ENCODE data around the gene ACSL6. TPM values are rescaled to one million over a fixed set of nuclear protein-coding genes. Genes with fewer than 3 reads are reported as not detected.
A peak's percentile ranks its signal among the peaks of the same experiment; 100 is the strongest.

Gene ACSL6
- total RNA-seq, 2 experiments from 2014 or later = 3.1 to 3.3 TPM

DNA sequence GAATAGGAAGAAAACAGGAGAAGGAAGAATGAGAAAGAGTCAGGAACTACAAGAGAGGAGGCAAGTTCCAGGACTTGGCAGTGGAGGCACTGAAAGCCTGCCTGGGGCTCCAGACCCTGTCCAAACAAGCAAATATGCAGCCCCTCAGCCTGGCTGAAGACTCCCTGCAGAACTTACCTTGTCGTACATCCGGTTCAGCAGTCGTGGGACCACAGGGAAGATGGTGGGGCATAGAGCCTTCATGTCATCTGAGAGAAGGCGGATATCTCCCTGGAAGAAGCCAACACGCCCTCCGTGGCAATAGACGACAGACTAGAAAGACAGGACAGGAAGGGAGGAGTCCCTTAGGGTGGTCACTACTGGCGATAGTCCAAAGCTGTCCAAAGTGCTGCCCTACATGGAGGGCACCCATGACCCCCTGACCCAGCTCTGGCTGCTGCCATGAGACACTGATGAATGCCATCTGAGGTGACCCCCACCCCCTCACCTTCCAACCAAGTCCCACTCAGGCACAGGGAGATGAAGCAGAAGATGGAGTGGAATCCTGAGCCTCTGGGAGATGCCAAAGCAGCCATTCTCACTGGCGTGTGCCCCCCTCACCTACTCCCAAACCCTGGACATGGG lies 38.3 kb downstream of the ACSL6 start:
- intact Hi-C loops (cut with DNase I, micrococcal nuclease) = no loop called here
- H3K27ac Mint-ChIP-seq = no peak overlapping the region
- H3K4me1 Mint-ChIP-seq = peaks cover 40% of the 10 kb centered on the region
- DNase-seq = no peak
- ATAC-seq = no peak
- CTCF ChIA-PET = interaction anchor here (0.8 kb wide), 1 partner anchor 35 kb away, joined by 5 read pairs; no protein-coding TSS in a partner anchor
- no peaks in the 10 kb centered on the region for H3K9me3 Mint-ChIP-seq (ENCODE audit: low read depth)
- POLR2A ChIA-PET = no interaction called here
- peaks cover 4% of the 10 kb centered on the region for H3K36me3 Mint-ChIP-seq (ENCODE audit: low read depth)
- no peak overlapping the region for H3K4me3 Mint-ChIP-seq
- no peaks in the 10 kb centered on the region for H3K27me3 Mint-ChIP-seq

- H3K9me3 Mint-ChIP-seq (ENCODE audit: low read depth) = no peaks in the 10 kb centered on the region
- intact Hi-C loops (cut with DNase I, micrococcal nuclease) = no loop called here
- H3K36me3 Mint-ChIP-seq (ENCODE audit: low read depth) = peaks cover 14% of the 10 kb centered on the region
- H3K4me3 Mint-ChIP-seq = no peak overlapping the region
- no peaks in the 10 kb centered on the region for H3K27me3 Mint-ChIP-seq
- ChIA-PET CTCF (interaction anchor here (0.6 to 1.0 kb wide), 2 partner anchors 96 to 170 kb away, joined by 4 read pairs; no protein-coding TSS in a partner anchor), POLR2A (interaction anchor here (0.6 kb wide), 1 partner anchor 44 kb away, joined by 5 read pairs; no protein-coding TSS in a partner anchor)
- DNase-seq (no peak), ATAC-seq (no peak)
- H3K27ac Mint-ChIP-seq = no peak overlapping the region
- no peaks in the 10 kb centered on the region for H3K4me1 Mint-ChIP-seq
These were observed 43.0 kb downstream of the ACSL6 start for GRCh38 chr5:131968396-131968954.

GRCh38 chr5:131966551-131966950 lies 44.9 kb downstream of the ACSL6 start:
- peaks cover 14% of the 10 kb centered on the region for H3K36me3 Mint-ChIP-seq (ENCODE audit: low read depth)
- H3K27me3 Mint-ChIP-seq = no peaks in the 10 kb centered on the region
- H3K4me1 Mint-ChIP-seq = no peaks in the 10 kb centered on the region
- no peak overlapping the region for H3K27ac Mint-ChIP-seq
- ATAC-seq (no peak), DNase-seq (no peak)
- no peak overlapping the region for H3K4me3 Mint-ChIP-seq
- no peaks in the 10 kb centered on the region for H3K9me3 Mint-ChIP-seq (ENCODE audit: low read depth)
- POLR2A ChIA-PET = no interaction called here
- CTCF ChIA-PET = no interaction called here
- intact Hi-C loops (cut with DNase I, micrococcal nuclease) = no loop called here

DNA sequence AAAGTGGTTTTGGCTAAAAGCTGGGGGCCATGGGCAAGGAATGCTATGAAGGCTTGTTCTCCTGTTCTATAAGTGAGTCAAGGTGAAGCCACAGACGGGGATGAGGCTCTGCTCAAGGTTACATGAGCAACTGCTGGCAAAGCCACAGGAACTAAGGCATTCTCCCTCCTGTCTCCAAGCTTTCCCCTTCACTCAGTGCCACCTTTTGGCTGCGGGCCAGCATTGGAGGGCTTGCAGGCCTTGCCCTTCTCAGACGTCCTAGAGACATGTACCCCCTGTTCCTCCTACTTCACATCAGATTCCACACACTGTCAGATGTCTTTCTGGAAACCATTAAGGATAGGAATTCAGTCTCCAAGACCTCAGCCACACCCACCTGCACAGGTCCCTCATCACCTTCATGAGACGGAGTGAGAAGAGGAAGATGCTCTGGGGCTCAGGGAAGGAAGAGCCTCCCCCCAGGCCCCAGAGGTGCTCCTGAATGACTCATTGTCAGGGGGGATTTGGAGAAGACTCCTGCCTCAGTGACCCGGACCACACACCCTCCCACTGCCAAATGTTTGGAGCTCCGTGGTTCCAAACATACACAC lies 45.5 kb downstream of the ACSL6 start:
- Mint-ChIP-seq H3K36me3 (ENCODE audit: low read depth) (peaks cover 14% of the 10 kb centered on the region), H3K4me1 (no peaks in the 10 kb centered on the region), H3K27ac (no peak overlapping the region), H3K27me3 (no peaks in the 10 kb centered on the region), H3K9me3 (ENCODE audit: low read depth) (no peaks in the 10 kb centered on the region), H3K4me3 (no peak overlapping the region)
- ATAC-seq (no peak), DNase-seq (no peak)
- ChIA-PET POLR2A (no interaction called here), CTCF (no interaction called here)
- intact Hi-C loops (cut with DNase I, micrococcal nuclease) = no loop called here

DNA sequence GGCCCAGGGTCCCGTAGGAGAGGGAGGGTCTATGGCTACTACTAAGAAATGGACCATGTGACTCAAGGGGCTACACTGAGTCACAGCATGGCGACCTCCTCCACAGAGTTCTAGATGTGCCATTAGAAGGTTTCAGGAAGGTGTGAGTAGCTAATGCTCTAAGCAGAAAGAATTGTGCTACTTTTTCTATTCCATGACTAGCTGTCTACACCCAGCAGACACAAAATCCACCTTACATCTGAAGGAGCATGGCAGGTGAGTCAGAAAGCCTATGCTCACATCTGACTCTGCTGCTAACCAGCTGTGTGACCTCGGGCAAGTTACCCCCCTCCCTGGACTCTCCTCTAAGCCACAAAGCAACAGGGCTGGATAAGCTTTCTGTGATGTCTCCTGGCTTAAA lies 51.6 kb downstream of the ACSL6 start:
- Mint-ChIP-seq H3K4me1 (peaks cover 3% of the 10 kb centered on the region), H3K27ac (no peak overlapping the region), H3K36me3 (ENCODE audit: low read depth) (peaks cover 10% of the 10 kb centered on the region), H3K4me3 (no peak overlapping the region), H3K27me3 (no peaks in the 10 kb centered on the region), H3K9me3 (ENCODE audit: low read depth) (no peaks in the 10 kb centered on the region)
- ChIA-PET CTCF (interaction anchor here (1.2 kb wide), 1 partner anchor 48 kb away, joined by 3 read pairs; no protein-coding TSS in a partner anchor), POLR2A (no interaction called here)
- ATAC-seq (peak; percentile 69), DNase-seq (no peak)
- intact Hi-C loops (cut with DNase I, micrococcal nuclease) = no loop called here

DNA sequence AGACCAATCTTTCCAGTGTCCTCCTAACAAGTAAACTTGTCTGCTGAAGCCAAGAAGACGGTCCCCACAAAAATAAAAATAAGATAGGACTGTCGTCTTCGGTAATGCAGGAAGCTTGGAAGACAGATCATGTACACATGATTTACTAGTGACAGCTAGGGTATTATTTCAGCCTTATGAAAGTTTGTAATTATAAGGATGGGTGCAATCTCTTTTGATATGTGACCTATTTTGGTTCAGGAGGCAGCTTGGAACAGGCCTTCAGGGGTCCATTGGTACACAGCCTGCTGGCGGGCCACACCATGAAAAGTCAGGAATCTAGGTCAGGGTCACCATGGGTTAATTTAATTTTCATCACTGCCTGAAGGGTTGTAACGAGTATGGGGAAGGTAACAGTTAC lies 52.3 kb downstream of the ACSL6 start:
- no peaks in the 10 kb centered on the region for H3K9me3 Mint-ChIP-seq (ENCODE audit: low read depth)
- ATAC-seq (no peak), DNase-seq (no peak)
- H3K4me1 Mint-ChIP-seq = peaks cover 4% of the 10 kb centered on the region
- peaks cover 17% of the 10 kb centered on the region for H3K36me3 Mint-ChIP-seq (ENCODE audit: low read depth)
- no peaks in the 10 kb centered on the region for H3K27me3 Mint-ChIP-seq
- H3K27ac Mint-ChIP-seq = no peak overlapping the region
- H3K4me3 Mint-ChIP-seq = no peak overlapping the region
- CTCF ChIA-PET = no interaction called here
- intact Hi-C loops (cut with DNase I, micrococcal nuclease) = no loop called here
- POLR2A ChIA-PET = no interaction called here

GRCh38 chr5:131957721-131958441 lies 53.6 kb downstream of the ACSL6 start:
- no peak for DNase-seq
- no peak for ATAC-seq
- Mint-ChIP-seq H3K4me1 (peaks cover 6% of the 10 kb centered on the region), H3K9me3 (ENCODE audit: low read depth) (no peaks in the 10 kb centered on the region), H3K27me3 (no peaks in the 10 kb centered on the region), H3K4me3 (no peak overlapping the region), H3K36me3 (ENCODE audit: low read depth) (peaks cover 17% of the 10 kb centered on the region), H3K27ac (no peak overlapping the region)
- ChIA-PET POLR2A (no interaction called here), CTCF (no interaction called here)
- intact Hi-C loops (cut with DNase I, micrococcal nuclease) = no loop called here

DNA sequence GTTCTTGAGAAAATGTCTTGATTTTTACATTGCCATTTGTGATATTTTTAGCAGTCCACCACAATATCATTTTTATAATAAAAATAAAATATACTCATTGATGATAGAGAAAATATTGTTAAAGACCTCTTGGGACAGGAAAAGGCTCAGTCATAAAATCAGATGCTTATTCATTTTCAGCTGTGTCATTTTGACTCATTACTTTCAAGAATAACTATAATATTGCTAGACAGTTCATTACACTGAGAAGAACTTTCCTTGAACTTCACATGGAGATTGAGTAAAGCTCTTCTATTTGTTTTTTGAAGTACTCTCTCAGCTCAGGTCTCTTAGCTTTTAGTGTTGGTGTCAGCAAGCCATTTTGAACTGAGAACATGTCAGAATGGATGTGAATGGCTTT lies 57.5 kb downstream of the ACSL6 start:
- H3K4me1 Mint-ChIP-seq = peaks cover 6% of the 10 kb centered on the region
- DNase-seq (no peak), ATAC-seq (peak; percentile 73)
- no peak overlapping the region for H3K27ac Mint-ChIP-seq
- intact Hi-C loops (cut with DNase I, micrococcal nuclease) = no loop called here
- POLR2A ChIA-PET = no interaction called here
- peaks cover 12% of the 10 kb centered on the region for H3K36me3 Mint-ChIP-seq (ENCODE audit: low read depth)
- H3K9me3 Mint-ChIP-seq (ENCODE audit: low read depth) = no peaks in the 10 kb centered on the region
- CTCF ChIA-PET = interaction anchor here (0.9 to 1.9 kb wide), 2 partner anchors 10 to 56 kb away, joined by 3 to 4 read pairs; no protein-coding TSS in a partner anchor
- no peaks in the 10 kb centered on the region for H3K27me3 Mint-ChIP-seq
- H3K4me3 Mint-ChIP-seq = no peak overlapping the region

DNA sequence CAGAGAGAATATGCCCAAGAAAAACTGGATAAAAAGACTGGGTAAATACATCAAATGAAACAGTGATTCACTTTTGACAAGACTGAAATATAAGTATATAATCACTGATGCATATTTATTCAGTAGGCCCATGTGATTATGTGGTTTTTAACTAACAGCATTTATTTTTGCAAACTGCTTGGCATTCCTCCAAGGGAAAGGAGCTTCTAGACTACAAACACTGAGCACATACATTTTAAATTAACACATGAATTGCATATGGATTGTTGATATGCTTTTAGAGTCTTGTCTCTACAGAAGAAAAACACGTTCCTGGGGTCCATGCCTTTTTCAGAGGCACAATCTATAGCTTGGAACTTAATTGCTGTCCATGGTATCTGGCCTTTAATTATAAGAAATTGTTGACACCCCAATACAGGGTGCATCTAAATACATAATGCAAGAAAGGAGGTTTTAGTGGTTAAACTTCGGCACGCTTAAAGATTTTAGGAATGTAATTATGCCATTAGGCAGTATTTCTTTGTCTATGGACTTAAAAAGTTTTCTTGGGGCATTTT lies 59.1 kb downstream of the ACSL6 start:
- DNase-seq (no peak), ATAC-seq (no peak)
- no peaks in the 10 kb centered on the region for H3K9me3 Mint-ChIP-seq (ENCODE audit: low read depth)
- peaks cover 12% of the 10 kb centered on the region for H3K36me3 Mint-ChIP-seq (ENCODE audit: low read depth)
- peaks cover 3% of the 10 kb centered on the region for H3K4me1 Mint-ChIP-seq
- H3K4me3 Mint-ChIP-seq = no peak overlapping the region
- intact Hi-C loops (cut with DNase I, micrococcal nuclease) = no loop called here
- ChIA-PET CTCF (no interaction called here), POLR2A (no interaction called here)
- H3K27me3 Mint-ChIP-seq = no peaks in the 10 kb centered on the region
- H3K27ac Mint-ChIP-seq = no peak overlapping the region

- ATAC-seq = no peak
- H3K9me3 Mint-ChIP-seq (ENCODE audit: low read depth) = no peaks in the 10 kb centered on the region
- CTCF ChIA-PET = no interaction called here
These were observed 60.8 kb downstream of the ACSL6 start for GRCh38 chr5:131950706-131951105.

GRCh38 chr5:131947445-131947844 lies 64.0 kb downstream of the ACSL6 start:
- ChIA-PET CTCF (interaction anchor here (1.6 kb wide), 1 partner anchor 89 kb away, joined by 4 read pairs; no protein-coding TSS in a partner anchor), POLR2A (no interaction called here)
- H3K36me3 Mint-ChIP-seq (ENCODE audit: low read depth) = no peaks in the 10 kb centered on the region
- intact Hi-C loops (cut with DNase I, micrococcal nuclease) = no loop called here
- H3K27me3 Mint-ChIP-seq = no peaks in the 10 kb centered on the region
- H3K4me1 Mint-ChIP-seq = no peaks in the 10 kb centered on the region
- no peak for ATAC-seq
- DNase-seq = no peak
- no peak overlapping the region for H3K27ac Mint-ChIP-seq
- no peak overlapping the region for H3K4me3 Mint-ChIP-seq
- H3K9me3 Mint-ChIP-seq (ENCODE audit: low read depth) = no peaks in the 10 kb centered on the region

More at GRCh38 chr5:131950706-131951105, 60.8 kb downstream of the ACSL6 start:
- peaks cover 12% of the 10 kb centered on the region for H3K36me3 Mint-ChIP-seq (ENCODE audit: low read depth)
- POLR2A ChIA-PET = no interaction called here
- H3K4me1 Mint-ChIP-seq = peaks cover 3% of the 10 kb centered on the region
- no peaks in the 10 kb centered on the region for H3K27me3 Mint-ChIP-seq
- intact Hi-C loops (cut with DNase I, micrococcal nuclease) = no loop called here
- DNase-seq = no peak
- H3K27ac Mint-ChIP-seq = no peak overlapping the region
- H3K4me3 Mint-ChIP-seq = no peak overlapping the region

All from activated CD4-positive, alpha-beta T cell treated with anti-CD3 and anti-CD28 coated beads for 36 hours (primary cell).